GM23248 (cell line): ENCODE results near the gene INTS1.

Experiments
- EZH2 ChIP-seq: fragments of 200-600 bp; sonication (generic); IDR thresholded peaks from 2 replicates; pipeline ENCODE4 v1.6.1; 2018; ENCODE audit warnings: antibody characterized with exemption, mild to moderate bottlenecking; ENCODE audit not compliant: insufficient read depth, poor library complexity, severe bottlenecking
- EZH2phosphoT487 ChIP-seq: fragments of 200-600 bp; sonication (generic); IDR thresholded peaks from 2 replicates; pipeline ENCODE4 v1.6.1; 2018; ENCODE audit warnings: antibody characterized with exemption, moderate library complexity, mild to moderate bottlenecking, low read depth; ENCODE audit not compliant: insufficient read depth

DNA sequence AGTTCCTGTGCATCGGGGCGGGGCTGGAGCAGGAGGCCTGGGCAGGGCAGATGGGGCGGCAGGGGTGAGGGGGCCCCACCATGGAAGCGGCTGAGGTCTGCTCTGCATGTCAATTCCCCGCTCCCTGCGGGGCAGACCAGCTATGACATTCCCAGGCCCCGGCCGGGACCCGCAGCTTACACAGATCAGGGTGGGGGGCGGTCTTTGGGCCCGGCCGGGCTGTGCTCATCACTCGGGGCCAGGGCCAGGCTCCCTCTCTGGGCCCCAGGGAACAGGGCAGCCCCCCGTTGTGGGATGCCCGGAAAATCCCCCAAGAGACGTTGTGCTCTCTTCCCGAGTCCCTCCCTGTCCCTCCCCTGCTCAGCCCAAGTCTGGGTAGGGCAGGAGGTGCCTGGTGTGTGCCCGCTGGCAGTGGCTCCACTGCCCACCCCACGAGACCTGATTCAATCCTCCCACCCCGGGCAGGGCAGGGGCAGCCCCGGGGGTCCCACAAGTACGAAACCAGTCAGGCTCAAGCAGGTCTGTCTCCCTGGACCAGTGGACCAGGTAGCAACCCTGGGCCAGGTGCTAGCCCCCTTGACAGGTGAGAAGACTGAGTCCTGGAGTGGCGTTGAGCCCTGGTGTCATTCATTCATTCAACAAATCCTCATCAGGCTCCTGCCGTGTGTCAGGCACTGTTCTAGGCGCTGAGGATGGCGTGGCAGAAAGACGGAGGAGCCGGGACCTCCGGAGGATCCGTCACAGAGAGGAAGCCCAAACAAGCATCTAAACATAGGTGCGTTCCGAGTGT, 73.9 kb downstream of the INTS1 start:
- TF ChIP-seq EZH2 (no peak), EZH2phosphoT487 (no peak)
